ENCODE measurements around the gene URM1. TPM values are rescaled to one million over a fixed set of nuclear protein-coding genes. Genes with fewer than 3 reads are reported as not detected.

URM1 gene
- total RNA-seq, 1 experiment from 2014 or later = 46.6 TPM

DNA sequence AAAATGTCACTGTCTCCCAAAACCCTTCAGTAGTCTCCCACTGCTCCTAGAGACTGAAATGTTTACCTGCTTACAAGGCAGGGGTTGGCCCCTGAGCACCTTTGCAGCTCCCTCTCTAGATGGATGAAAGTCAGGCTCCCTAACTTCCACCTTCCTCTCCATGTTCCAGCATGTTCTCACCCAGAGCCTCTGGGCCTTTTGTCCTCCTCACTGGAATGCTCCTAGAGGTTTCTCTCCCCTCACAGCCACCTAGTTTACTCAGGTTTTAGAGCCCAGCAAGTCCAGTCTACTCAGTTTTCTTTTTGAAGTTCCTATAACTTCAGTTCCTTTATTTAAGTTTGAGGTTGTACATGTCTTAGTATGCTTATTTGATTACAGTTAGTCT lies 815 bp upstream of the URM1 start:
- H3K27ac ChIP-seq (ENCODE audit: insufficient read length, low read depth, low read length) = no peak overlapping the region
- H3K9me3 ChIP-seq (ENCODE audit: control insufficient read depth, low read depth, low read length) = no peaks in the 10 kb centered on the region
- H2BK15ac ChIP-seq (ENCODE audit: low read depth, low read length) = no peak overlapping the region
- no peak overlapping the region for H4K91ac ChIP-seq (ENCODE audit: insufficient read length, low read depth, low read length)
- no peaks in the 10 kb centered on the region for H3K23me2 ChIP-seq (ENCODE audit: insufficient read length, low read depth, low read length, poor library complexity, severe bottlenecking)
- H2BK20ac ChIP-seq (ENCODE audit: low read depth, low read length, poor library complexity, severe bottlenecking) = no peak overlapping the region
- H4K5ac ChIP-seq (ENCODE audit: insufficient read length, low read depth, low read length) = no peak overlapping the region
- no peak overlapping the region for H3K18ac ChIP-seq (ENCODE audit: insufficient read length, low read depth, low read length)
- no peak overlapping the region for H3T11ph ChIP-seq (ENCODE audit: low read length)
- no peak overlapping the region for H4K8ac ChIP-seq (replicated peaks; ENCODE audit: insufficient read length, low read depth, low read length)
- peaks cover 6% of the 10 kb centered on the region; the same call in 1 of the 2 replicates for H3K79me2 ChIP-seq (ENCODE audit: insufficient read depth, low read length)
- TF ChIP-seq, protein P1, sequence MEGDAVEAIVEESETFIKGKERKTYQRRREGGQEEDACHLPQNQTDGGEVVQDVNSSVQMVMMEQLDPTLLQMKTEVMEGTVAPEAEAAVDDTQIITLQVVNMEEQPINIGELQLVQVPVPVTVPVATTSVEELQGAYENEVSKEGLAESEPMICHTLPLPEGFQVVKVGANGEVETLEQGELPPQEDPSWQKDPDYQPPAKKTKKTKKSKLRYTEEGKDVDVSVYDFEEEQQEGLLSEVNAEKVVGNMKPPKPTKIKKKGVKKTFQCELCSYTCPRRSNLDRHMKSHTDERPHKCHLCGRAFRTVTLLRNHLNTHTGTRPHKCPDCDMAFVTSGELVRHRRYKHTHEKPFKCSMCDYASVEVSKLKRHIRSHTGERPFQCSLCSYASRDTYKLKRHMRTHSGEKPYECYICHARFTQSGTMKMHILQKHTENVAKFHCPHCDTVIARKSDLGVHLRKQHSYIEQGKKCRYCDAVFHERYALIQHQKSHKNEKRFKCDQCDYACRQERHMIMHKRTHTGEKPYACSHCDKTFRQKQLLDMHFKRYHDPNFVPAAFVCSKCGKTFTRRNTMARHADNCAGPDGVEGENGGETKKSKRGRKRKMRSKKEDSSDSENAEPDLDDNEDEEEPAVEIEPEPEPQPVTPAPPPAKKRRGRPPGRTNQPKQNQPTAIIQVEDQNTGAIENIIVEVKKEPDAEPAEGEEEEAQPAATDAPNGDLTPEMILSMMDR (conservative IDR thresholded peaks at IDR 0.05) = no peak
- peaks cover 25% of the 10 kb centered on the region in 2 experiments for H3K4me1 Mint-ChIP-seq
- no peak overlapping the region for H3K9ac ChIP-seq (ENCODE audit: extremely low read depth, insufficient read length, low read length)
- H3K36me3 Mint-ChIP-seq (ENCODE audit: insufficient read depth in 1 of 3, low read depth in 3 of 3) = peaks cover 0 to 4% (median 0%) of the 10 kb centered on the region in 3 experiments; a peak in 3 of 7 replicates
- H3K9me3 Mint-ChIP-seq = peaks cover under 1 to 4% of the 10 kb centered on the region in 2 experiments; a peak in 3 of 5 replicates
- H3K4ac ChIP-seq (ENCODE audit: low read depth, low read length) = no peak overlapping the region
- H3K4me3 Mint-ChIP-seq = peak overlapping the region; percentile 95 to 99
- no peak overlapping the region for H2BK12ac ChIP-seq (ENCODE audit: insufficient read length, low read depth, low read length)
- H2AK5ac ChIP-seq (ENCODE audit: insufficient read length, low read length) = no peak overlapping the region
- H2AFZ ChIP-seq (ENCODE audit: low read length) = no peak overlapping the region
- H2BK120ac ChIP-seq (ENCODE audit: low read depth, low read length, poor library complexity, severe bottlenecking) = no peak overlapping the region
- no peak overlapping the region for H3K23ac ChIP-seq (ENCODE audit: insufficient read length, low read depth, low read length)
- H3K27me3 Mint-ChIP-seq (ENCODE audit: low read depth) = peaks cover 57% of the 10 kb centered on the region
- peaks cover 7% of the 10 kb centered on the region; the same call in 1 of the 2 replicates for H3K4me1 ChIP-seq (ENCODE audit: insufficient read depth, low read length)
- peaks cover 10% of the 10 kb centered on the region for H3K79me1 ChIP-seq (ENCODE audit: insufficient read depth, low read depth, low read length, poor library complexity, severe bottlenecking)
- H3K27me3 ChIP-seq (ENCODE audit: insufficient read depth, low read length) = peaks cover 8% of the 10 kb centered on the region; the same call in 1 of the 2 replicates
- no peak overlapping the region for H2BK5ac ChIP-seq (ENCODE audit: insufficient read length, low read length)
- DNase-seq = no peak
- H3K14ac ChIP-seq (ENCODE audit: insufficient read depth, low read length) = no peak overlapping the region
- H3K4me2 ChIP-seq (ENCODE audit: insufficient read depth, insufficient read length, low read length) = peak overlapping the region; percentile 69
- H3K56ac ChIP-seq (ENCODE audit: insufficient read length, low read depth, low read length) = no peak overlapping the region
- no peaks in the 10 kb centered on the region for H4K20me1 ChIP-seq (ENCODE audit: control insufficient read depth, insufficient read depth, insufficient read length)
- peak overlapping the region in 2 of 3 experiments; percentile 80 to 85; a peak in 2 of 7 replicates for H3K27ac Mint-ChIP-seq

All from H9 (cell line).